B cell (primary cell): ENCODE results near the gene CDK6. TPM values are rescaled to one million over a fixed set of nuclear protein-coding genes. Genes with fewer than 3 reads are reported as not detected.

Source experiments
- ATAC-seq: fragments of 200-7000 bp; cut with Tn5 transposase; one replicate; pipeline ENCODE4 v1.10.0; 2021; ENCODE audit warnings: low read depth, mild to moderate bottlenecking, moderate number of reproducible peaks, moderate library complexity
- CTCF ChIA-PET: fragments of 350-600 bp; sonication (Branson Sonifier 250); formaldehyde crosslinking; loops from one replicate; lab custom pipeline; 2021; ENCODE audit warnings: antibody characterized with exemption, inconsistent platforms; lab: Charles Lee
- POLR2A ChIA-PET: fragments of 350-600 bp; sonication (Branson Sonifier 250); formaldehyde crosslinking; loops from one replicate; lab custom pipeline; 2021; ENCODE audit warnings: antibody characterized with exemption; lab: Charles Lee
- DNase-seq: peaks from one replicate; pipeline ENCODE4 v3.0.0; 2013
- H2AFZ ChIP-seq: 2 replicates; pipeline ENCODE4 v1.6.1; 2012; ENCODE audit warnings: mild to moderate bottlenecking, low read depth, low read length; ENCODE audit not compliant: insufficient read depth, poor library complexity, severe bottlenecking
- H3K27ac ChIP-seq, 2 donors: 1 replicate in 1 of 2; 2 replicates in 1 of 2; pipeline ENCODE4 v1.5.1; 2012 to 2013; ENCODE audit warnings: low read length in 2 of 2, mild to moderate bottlenecking in 2 of 2, moderate library complexity in 1 of 2
- H3K27me3 ChIP-seq, 4 experiments: fragments of 200-600 bp in 1 of 4; sonication (generic) in 1 of 4; replicated peaks in 1 of 4; 1 replicate in 2 of 4; 2 replicates in 2 of 4; pipeline versions ENCODE4 v1.6.1 to v1.7.0; 2013 to 2016; ENCODE audit warnings: low read length in 3 of 4, mild to moderate bottlenecking in 2 of 4, mixed read lengths in 1 of 4, moderate library complexity in 1 of 4; ENCODE audit not compliant: insufficient read depth in 4 of 4, control insufficient read depth in 3 of 4; ENCODE audit errors: control extremely low read depth in 1 of 4
- H3K36me3 ChIP-seq, 2 experiments: replicated peaks in 1 of 2; 1 replicate in 1 of 2; 2 replicates in 1 of 2; pipeline versions ENCODE4 v1.6.1 to v1.7.1; 2013; ENCODE audit warnings: low read length in 1 of 2; ENCODE audit not compliant: insufficient read depth in 2 of 2, control insufficient read depth in 1 of 2; ENCODE audit errors: control extremely low read depth in 1 of 2, extremely low read depth in 1 of 2
- H3K4me1 ChIP-seq, 2 donors: fragments of 200-600 bp in 1 of 2; sonication (generic) in 1 of 2; 1 replicate in 1 of 2; 2 replicates in 1 of 2; pipeline versions ENCODE4 v1.5.1 to v1.6.1; 2013 to 2017; ENCODE audit warnings: low read length in 2 of 2; ENCODE audit not compliant: control insufficient read depth in 2 of 2, insufficient read depth in 2 of 2
- H3K4me2 ChIP-seq: replicated peaks from 2 replicates; pipeline ENCODE3; 2012; ENCODE audit warnings: mild to moderate bottlenecking, low read depth, low read length; ENCODE audit not compliant: poor library complexity, severe bottlenecking
- H3K4me3 ChIP-seq, 5 experiments: fragments of 200-600 bp in 1 of 5; sonication (generic) in 1 of 5; 1 replicate in 3 of 5; 2 replicates in 2 of 5; pipeline versions ENCODE4 v1.5.1 to v1.7.0; 2011 to 2016; ENCODE audit warnings: low read length in 4 of 5, mild to moderate bottlenecking in 4 of 5, low read depth in 2 of 5, control low read depth in 1 of 5, moderate library complexity in 1 of 5; ENCODE audit not compliant: insufficient read depth in 1 of 5; ENCODE audit errors: control extremely low read depth in 1 of 5, extremely low read depth in 1 of 5
- H3K79me2 ChIP-seq: fragments of 200-600 bp; sonication (generic); one replicate; pipeline ENCODE4 v1.6.0; 2016; ENCODE audit warnings: low read length; ENCODE audit not compliant: control insufficient read depth, insufficient read depth
- H3K9ac ChIP-seq: fragments of 200-600 bp; sonication (generic); 2 replicates; pipeline ENCODE4 v1.6.1; 2017; ENCODE audit warnings: mild to moderate bottlenecking, low read length, moderate library complexity
- H3K9me3 ChIP-seq, 3 donors: one replicate each; pipeline versions ENCODE4 v1.6.1 to v1.7.1; 2013; ENCODE audit warnings: low read length in 2 of 3; ENCODE audit not compliant: control insufficient read depth in 2 of 3, insufficient read depth in 1 of 3; ENCODE audit errors: control extremely low read depth in 1 of 3
- H4K20me1 ChIP-seq: 2 replicates; pipeline ENCODE4 v1.6.0; 2012; ENCODE audit warnings: mild to moderate bottlenecking, low read length; ENCODE audit not compliant: insufficient read depth, control insufficient read depth, poor library complexity, severe bottlenecking
- H3K27ac Mint-ChIP-seq: one replicate; pipeline ENCODE4 v1.8.0; 2021; ENCODE audit warnings: mixed read lengths
- H3K27me3 Mint-ChIP-seq: one replicate; pipeline ENCODE4 v1.8.0; 2021; ENCODE audit warnings: mixed read lengths
- H3K4me1 Mint-ChIP-seq: one replicate; pipeline ENCODE4 v1.8.0; 2021; ENCODE audit warnings: mixed read lengths
- H3K4me3 Mint-ChIP-seq: one replicate; pipeline ENCODE4 v1.8.0; 2021; ENCODE audit warnings: mixed read lengths
- H3K9me3 Mint-ChIP-seq: one replicate; pipeline ENCODE4 v1.8.0; 2022; ENCODE audit warnings: mixed read lengths; ENCODE audit not compliant: insufficient read depth
- EZH2 ChIP-seq: IDR thresholded peaks from 2 replicates; pipeline ENCODE4 v1.6.1; 2012; ENCODE audit warnings: borderline replicate concordance, low read depth, mild to moderate bottlenecking, moderate library complexity, low read length; ENCODE audit not compliant: insufficient read depth, poor library complexity, severe bottlenecking
- WGBS: methylation state at CpG from one replicate; pipeline ENCODE4 v1.1.5; 2013; ENCODE audit warnings: missing lambda C conversion rate; ENCODE audit not compliant: insufficient coverage; 5-methylcytosine and 5-hydroxymethylcytosine counted together
- intact Hi-C: fragments of 100-400 bp; cut with micrococcal nuclease; formaldehyde crosslinking; loops from one replicate; pipeline ENCODE4 v1.10.0; 2022
- polyA plus RNA-seq: library from polyadenylated mRNA; depleted of rRNA; stranded (reverse); fragments of >200 nt; gene quantifications from 2 replicates; pipeline ENCODE4 v1.2.3, GENCODE V29; 2012
- total RNA-seq, 2 donors: library from RNA; stranded (reverse); fragments of 120-200 nt in 1 of 2; gene quantifications; 1 replicate in 1 of 2; 2 replicates in 1 of 2; pipeline versions ENCODE4 v1.2.3 to v1.2.4, GENCODE V29; 2013 to 2022
- TF ChIP-seq, protein P1 (sequence below): fragments of 200-600 bp; IDR thresholded peaks from one replicate; pipeline ENCODE4 v1.8.0; 2022; ENCODE audit warnings: antibody characterized with exemption, mild to moderate bottlenecking

The CDK6 gene
- total and polyA plus RNA-seq, 2 donors (not counting 1 experiment from before 2014, with no cell fraction given) = 3.0 to 14.6 TPM

DNA sequence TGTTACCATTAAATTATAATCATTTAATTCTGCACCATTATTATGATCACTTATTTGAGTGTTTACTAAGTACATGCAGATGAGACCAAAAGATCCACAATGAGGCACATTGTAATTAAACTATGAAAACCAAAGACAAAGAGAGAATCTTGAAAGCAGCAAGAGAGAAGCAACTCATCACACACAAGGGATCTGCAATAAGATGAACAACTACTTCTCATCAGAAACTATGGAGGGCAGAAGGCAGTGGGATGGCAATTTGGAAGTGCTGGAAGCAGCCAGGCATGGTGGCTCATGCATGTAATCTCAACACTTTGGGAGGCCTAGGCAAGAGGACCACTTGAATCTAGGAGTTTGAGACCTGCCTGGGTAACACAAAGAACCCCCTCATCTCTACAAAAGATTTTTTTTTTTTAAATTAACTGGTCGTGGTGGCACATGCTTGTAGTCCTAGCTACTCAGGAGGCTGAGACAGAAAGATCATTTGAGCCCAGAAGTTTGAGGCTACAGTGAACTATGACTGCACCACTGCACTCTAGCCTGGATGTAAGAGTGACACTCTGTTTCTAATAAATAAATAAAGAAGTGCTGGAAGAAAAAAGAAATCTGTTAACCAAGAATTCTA lies 47.7 kb downstream of the CDK6 start:
- Histone ChIP-seq H3K4me2 (no peak overlapping the region), H3K27ac (no peak overlapping the region), H3K9me3 (peaks cover 0 to 11% (median 3%) of the 10 kb centered on the region in 3 donors), H2AFZ (no peak overlapping the region), H3K79me2 (peaks cover 39% of the 10 kb centered on the region), H3K4me1 (no peaks in the 10 kb centered on the region), H3K9ac (no peak overlapping the region), H3K4me3 (no peak overlapping the region), H4K20me1 (no peaks in the 10 kb centered on the region), H3K27me3 (no peaks in the 10 kb centered on the region), H3K36me3 (no peaks in the 10 kb centered on the region)
- intact Hi-C loops = no loop called here
- TF ChIP-seq EZH2 = no peak
- TF ChIP-seq, protein P1, sequence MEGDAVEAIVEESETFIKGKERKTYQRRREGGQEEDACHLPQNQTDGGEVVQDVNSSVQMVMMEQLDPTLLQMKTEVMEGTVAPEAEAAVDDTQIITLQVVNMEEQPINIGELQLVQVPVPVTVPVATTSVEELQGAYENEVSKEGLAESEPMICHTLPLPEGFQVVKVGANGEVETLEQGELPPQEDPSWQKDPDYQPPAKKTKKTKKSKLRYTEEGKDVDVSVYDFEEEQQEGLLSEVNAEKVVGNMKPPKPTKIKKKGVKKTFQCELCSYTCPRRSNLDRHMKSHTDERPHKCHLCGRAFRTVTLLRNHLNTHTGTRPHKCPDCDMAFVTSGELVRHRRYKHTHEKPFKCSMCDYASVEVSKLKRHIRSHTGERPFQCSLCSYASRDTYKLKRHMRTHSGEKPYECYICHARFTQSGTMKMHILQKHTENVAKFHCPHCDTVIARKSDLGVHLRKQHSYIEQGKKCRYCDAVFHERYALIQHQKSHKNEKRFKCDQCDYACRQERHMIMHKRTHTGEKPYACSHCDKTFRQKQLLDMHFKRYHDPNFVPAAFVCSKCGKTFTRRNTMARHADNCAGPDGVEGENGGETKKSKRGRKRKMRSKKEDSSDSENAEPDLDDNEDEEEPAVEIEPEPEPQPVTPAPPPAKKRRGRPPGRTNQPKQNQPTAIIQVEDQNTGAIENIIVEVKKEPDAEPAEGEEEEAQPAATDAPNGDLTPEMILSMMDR = no peak
- CTCF ChIA-PET = no interaction called here
- Mint-ChIP-seq H3K4me3 (no peak overlapping the region), H3K4me1 (peaks cover 19% of the 10 kb centered on the region), H3K27me3 (no peaks in the 10 kb centered on the region), H3K9me3 (peaks cover 6% of the 10 kb centered on the region), H3K27ac (no peak overlapping the region)
- POLR2A ChIA-PET = no interaction called here
- ATAC-seq (no peak), DNase-seq (no peak)
- no CpG with 5 or more reads among the region's 1 CpG for WGBS

DNA sequence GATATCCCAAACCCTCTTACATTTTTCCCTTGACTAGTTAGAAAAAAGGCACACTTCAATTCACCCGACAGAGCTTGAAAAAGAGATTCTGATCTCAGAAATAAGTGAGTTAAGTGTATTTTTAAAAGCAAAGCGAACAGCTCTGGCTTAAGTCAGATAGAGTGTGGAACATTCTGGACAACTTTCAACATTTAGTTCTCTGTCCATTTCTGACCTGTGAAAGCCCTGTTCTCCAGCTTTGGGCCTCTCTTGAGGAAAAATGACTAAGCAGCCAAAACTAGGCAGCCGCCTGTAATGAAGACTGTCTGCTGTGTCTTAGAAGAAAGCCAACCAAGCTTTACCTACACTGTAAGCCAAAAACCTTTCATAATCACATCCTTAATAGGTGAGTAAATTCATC lies 50.5 kb downstream of the CDK6 start:
- TF ChIP-seq, protein P1 = no peak

More for the DNA sequence above, 50.5 kb downstream of the CDK6 start:
- H3K27ac Mint-ChIP-seq = no peak overlapping the region
- no peak overlapping the region for H3K9ac ChIP-seq
- ATAC-seq = no peak
- intact Hi-C loops = no loop called here
- no peaks in the 10 kb centered on the region for H3K36me3 ChIP-seq
- H3K79me2 ChIP-seq = peaks cover 31% of the 10 kb centered on the region
- H3K4me1 Mint-ChIP-seq = peaks cover 24% of the 10 kb centered on the region
- no peak overlapping the region for H2AFZ ChIP-seq
- H3K27me3 Mint-ChIP-seq = no peaks in the 10 kb centered on the region
- CTCF ChIA-PET = no interaction called here
- no peak overlapping the region for H3K4me3 Mint-ChIP-seq
- peaks cover 6% of the 10 kb centered on the region for H3K9me3 Mint-ChIP-seq
- H4K20me1 ChIP-seq = no peaks in the 10 kb centered on the region
- H3K27me3 ChIP-seq = no peaks in the 10 kb centered on the region
- H3K9me3 ChIP-seq = peaks cover 0 to 11% (median 3%) of the 10 kb centered on the region in 3 donors
- no peak overlapping the region for H3K27ac ChIP-seq
- POLR2A ChIA-PET = no interaction called here
- no peak for DNase-seq
- H3K4me3 ChIP-seq = no peak overlapping the region
- no peaks in the 10 kb centered on the region for H3K4me1 ChIP-seq
- H3K4me2 ChIP-seq = no peak overlapping the region
- WGBS = 100% methylated on average over 1 of the region's 3 CpGs
